ENCODE measurements around the gene CDH13. TPM values are rescaled to one million over a fixed set of nuclear protein-coding genes. Genes with fewer than 3 reads are reported as not detected.

Gene CDH13
- polyA plus RNA-seq, 2 of the 4 experiments (the other 2 are of a cell fraction): not detected

DNA sequence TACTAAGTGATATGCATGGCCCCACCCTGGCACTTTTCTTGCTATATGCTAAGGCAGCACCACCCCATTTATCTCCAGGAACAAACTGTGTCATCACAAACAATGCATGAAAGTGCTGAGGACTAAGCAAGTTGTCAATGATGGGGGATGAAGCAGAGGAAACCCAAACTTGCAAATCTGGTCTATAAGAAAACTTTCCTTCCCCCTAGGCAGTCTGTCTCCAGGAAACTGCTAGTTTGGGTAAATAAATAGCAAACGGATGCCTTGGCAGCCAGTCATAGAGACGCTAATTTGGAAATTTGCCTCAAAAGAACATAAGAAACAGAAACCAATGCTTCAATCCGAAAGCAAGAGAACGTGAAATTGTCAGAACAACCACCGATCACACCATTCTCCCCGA, 1175.4 kb downstream of the CDH13 start:
- Histone ChIP-seq H3K4me1 (peaks cover 7% of the 10 kb centered on the region; the same call in 1 of the 3 replicates), H3K9me3 (no peaks in the 10 kb centered on the region), H3K4me3 (peak overlapping the region; percentile 14; the same call in 1 of the 3 replicates), H3K4me2 (peak overlapping the region; percentile 60), H3K27ac (no peak overlapping the region)
- POLR2A ChIA-PET: no interaction called here
- no peak for FAIRE-seq
- TF ChIP-seq SREBF2 (IDR thresholded peaks at IDR 0.05) (no peak), POLR2AphosphoS2 (conservative IDR thresholded peaks at IDR 0.05; ENCODE audit: low read length) (no peak), HEYL (CRISPR knock-in tag; IDR thresholded peaks at IDR 0.05) (no peak), MAZ (IDR thresholded peaks at IDR 0.05; ENCODE audit: borderline replicate concordance, low read depth, low read length) (no peak), ZFP36 (IDR thresholded peaks at IDR 0.05; ENCODE audit: borderline replicate concordance, partially characterized antibody) (no peak), MYC (IDR thresholded peaks at IDR 0.05; ENCODE audit: borderline replicate concordance, low read length) (no peak), TP53 (CRISPR knock-in tag; IDR thresholded peaks at IDR 0.05) (no peak), EHF (CRISPR knock-in tag; IDR thresholded peaks at IDR 0.05) (no peak), HOXA7 (CRISPR knock-in tag; IDR thresholded peaks at IDR 0.05) (no peak), KDM5A (IDR thresholded peaks at IDR 0.05) (no peak), RNF2 (IDR thresholded peaks at IDR 0.05; ENCODE audit: borderline replicate concordance, low read depth) (no peak; the same call in 1 of the 2 replicates), JUNB (IDR thresholded peaks at IDR 0.05) (no peak), FOXS1 (CRISPR knock-in tag; IDR thresholded peaks at IDR 0.05) (no peak)
- TF ChIP-seq, protein P1, sequence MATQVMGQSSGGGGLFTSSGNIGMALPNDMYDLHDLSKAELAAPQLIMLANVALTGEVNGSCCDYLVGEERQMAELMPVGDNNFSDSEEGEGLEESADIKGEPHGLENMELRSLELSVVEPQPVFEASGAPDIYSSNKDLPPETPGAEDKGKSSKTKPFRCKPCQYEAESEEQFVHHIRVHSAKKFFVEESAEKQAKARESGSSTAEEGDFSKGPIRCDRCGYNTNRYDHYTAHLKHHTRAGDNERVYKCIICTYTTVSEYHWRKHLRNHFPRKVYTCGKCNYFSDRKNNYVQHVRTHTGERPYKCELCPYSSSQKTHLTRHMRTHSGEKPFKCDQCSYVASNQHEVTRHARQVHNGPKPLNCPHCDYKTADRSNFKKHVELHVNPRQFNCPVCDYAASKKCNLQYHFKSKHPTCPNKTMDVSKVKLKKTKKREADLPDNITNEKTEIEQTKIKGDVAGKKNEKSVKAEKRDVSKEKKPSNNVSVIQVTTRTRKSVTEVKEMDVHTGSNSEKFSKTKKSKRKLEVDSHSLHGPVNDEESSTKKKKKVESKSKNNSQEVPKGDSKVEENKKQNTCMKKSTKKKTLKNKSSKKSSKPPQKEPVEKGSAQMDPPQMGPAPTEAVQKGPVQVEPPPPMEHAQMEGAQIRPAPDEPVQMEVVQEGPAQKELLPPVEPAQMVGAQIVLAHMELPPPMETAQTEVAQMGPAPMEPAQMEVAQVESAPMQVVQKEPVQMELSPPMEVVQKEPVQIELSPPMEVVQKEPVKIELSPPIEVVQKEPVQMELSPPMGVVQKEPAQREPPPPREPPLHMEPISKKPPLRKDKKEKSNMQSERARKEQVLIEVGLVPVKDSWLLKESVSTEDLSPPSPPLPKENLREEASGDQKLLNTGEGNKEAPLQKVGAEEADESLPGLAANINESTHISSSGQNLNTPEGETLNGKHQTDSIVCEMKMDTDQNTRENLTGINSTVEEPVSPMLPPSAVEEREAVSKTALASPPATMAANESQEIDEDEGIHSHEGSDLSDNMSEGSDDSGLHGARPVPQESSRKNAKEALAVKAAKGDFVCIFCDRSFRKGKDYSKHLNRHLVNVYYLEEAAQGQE (IDR thresholded peaks at IDR 0.05): no peak
- TF ChIP-seq, protein P2, sequence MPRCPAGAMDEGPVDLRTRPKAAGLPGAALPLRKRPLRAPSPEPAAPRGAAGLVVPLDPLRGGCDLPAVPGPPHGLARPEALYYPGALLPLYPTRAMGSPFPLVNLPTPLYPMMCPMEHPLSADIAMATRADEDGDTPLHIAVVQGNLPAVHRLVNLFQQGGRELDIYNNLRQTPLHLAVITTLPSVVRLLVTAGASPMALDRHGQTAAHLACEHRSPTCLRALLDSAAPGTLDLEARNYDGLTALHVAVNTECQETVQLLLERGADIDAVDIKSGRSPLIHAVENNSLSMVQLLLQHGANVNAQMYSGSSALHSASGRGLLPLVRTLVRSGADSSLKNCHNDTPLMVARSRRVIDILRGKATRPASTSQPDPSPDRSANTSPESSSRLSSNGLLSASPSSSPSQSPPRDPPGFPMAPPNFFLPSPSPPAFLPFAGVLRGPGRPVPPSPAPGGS (IDR thresholded peaks at IDR 0.05): no peak
- TF ChIP-seq, protein P3, sequence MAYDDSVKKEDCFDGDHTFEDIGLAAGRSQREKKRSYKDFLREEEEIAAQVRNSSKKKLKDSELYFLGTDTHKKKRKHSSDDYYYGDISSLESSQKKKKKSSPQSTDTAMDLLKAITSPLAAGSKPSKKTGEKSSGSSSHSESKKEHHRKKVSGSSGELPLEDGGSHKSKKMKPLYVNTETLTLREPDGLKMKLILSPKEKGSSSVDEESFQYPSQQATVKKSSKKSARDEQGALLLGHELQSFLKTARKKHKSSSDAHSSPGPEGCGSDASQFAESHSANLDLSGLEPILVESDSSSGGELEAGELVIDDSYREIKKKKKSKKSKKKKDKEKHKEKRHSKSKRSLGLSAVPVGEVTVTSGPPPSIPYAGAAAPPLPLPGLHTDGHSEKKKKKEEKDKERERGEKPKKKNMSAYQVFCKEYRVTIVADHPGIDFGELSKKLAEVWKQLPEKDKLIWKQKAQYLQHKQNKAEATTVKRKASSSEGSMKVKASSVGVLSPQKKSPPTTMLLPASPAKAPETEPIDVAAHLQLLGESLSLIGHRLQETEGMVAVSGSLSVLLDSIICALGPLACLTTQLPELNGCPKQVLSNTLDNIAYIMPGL (CRISPR knock-in tag; IDR thresholded peaks at IDR 0.05; ENCODE audit: borderline replicate concordance): no peak
- CTCF ChIA-PET: no interaction called here
- 3% methylated on average over 6 of the region's 6 CpGs for WGBS (ENCODE audit: missing lambda C conversion rate)
- ATAC-seq: peak in 1 of 2 experiments; percentile 37; a peak in 2 of 6 replicates
- peak in 1 of 2 experiments; percentile 15 for DNase-seq (ENCODE audit: low read depth in 1 of 2, low spot score in 1 of 2)

DNA sequence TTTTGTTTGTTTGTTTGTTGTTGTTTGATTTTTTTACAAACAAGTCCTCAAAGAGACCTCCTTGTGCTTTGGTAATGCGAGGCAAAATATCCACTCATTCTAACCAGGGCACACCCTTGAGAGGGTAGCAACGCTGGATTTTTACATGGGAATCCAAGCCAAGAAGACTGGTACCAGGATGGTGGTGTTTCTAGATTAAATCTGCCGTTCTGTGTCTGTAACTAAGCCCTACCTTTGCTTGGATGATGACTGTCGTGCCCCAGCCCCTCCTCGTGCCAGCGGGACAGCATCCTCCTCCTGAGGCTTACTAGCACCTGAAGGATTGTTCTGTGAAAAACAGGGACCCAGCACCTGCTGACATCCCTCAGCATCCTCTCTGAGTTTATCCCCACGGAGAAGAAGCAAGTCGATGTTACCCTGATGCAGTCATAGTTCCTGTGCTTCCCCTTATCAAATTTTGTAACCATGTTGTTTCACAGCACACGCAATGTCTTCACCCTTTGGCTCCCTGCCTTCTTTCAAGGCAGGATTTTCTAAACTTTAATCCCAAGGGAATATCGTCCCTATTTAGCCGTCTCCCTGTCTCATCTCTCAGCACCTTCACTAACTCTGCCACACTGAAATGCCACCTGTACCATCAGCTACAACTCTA, 1175.9 kb downstream of the CDH13 start:
- FAIRE-seq: no peak
- 33% methylated on average over 11 of the region's 11 CpGs for WGBS (ENCODE audit: missing lambda C conversion rate)

More for the DNA sequence above, 1175.9 kb downstream of the CDH13 start:
- H3K4me1 ChIP-seq: peaks cover 7% of the 10 kb centered on the region; the same call in 1 of the 3 replicates
- POLR2A ChIA-PET: no interaction called here
- CTCF ChIA-PET: interaction anchor here (1.1 kb wide), 1 partner anchor 24 kb away, joined by 4 read pairs; no protein-coding TSS in a partner anchor
- no peaks in the 10 kb centered on the region for H3K9me3 ChIP-seq
- peak overlapping the region; percentile 14; the same call in 1 of the 3 replicates for H3K4me3 ChIP-seq
- DNase-seq (ENCODE audit: low read depth in 1 of 2, low spot score in 1 of 2) (no peak), ATAC-seq (no peak)
- H3K27ac ChIP-seq: no peak overlapping the region
- TF ChIP-seq HDAC2 (IDR thresholded peaks at IDR 0.05): no peak
- TF ChIP-seq CBX8 (IDR thresholded peaks at IDR 0.05): peak; percentile 68; the same call in 1 of the 2 replicates
- TF ChIP-seq SREBF2 (IDR thresholded peaks at IDR 0.05): no peak
- no peak for TF ChIP-seq ZSCAN20 (CRISPR knock-in tag; IDR thresholded peaks at IDR 0.05)
- no peak for TF ChIP-seq EHF (CRISPR knock-in tag; IDR thresholded peaks at IDR 0.05)
- TF ChIP-seq, protein P4, sequence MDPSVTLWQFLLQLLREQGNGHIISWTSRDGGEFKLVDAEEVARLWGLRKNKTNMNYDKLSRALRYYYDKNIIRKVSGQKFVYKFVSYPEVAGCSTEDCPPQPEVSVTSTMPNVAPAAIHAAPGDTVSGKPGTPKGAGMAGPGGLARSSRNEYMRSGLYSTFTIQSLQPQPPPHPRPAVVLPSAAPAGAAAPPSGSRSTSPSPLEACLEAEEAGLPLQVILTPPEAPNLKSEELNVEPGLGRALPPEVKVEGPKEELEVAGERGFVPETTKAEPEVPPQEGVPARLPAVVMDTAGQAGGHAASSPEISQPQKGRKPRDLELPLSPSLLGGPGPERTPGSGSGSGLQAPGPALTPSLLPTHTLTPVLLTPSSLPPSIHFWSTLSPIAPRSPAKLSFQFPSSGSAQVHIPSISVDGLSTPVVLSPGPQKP (IDR thresholded peaks at IDR 0.05; ENCODE audit: low read depth, low read length): no peak
- peak overlapping the region; percentile 60 for H3K4me2 ChIP-seq
